Measurements from ENCODE around the gene DNAJC16.

Gene DNAJC16

DNA sequence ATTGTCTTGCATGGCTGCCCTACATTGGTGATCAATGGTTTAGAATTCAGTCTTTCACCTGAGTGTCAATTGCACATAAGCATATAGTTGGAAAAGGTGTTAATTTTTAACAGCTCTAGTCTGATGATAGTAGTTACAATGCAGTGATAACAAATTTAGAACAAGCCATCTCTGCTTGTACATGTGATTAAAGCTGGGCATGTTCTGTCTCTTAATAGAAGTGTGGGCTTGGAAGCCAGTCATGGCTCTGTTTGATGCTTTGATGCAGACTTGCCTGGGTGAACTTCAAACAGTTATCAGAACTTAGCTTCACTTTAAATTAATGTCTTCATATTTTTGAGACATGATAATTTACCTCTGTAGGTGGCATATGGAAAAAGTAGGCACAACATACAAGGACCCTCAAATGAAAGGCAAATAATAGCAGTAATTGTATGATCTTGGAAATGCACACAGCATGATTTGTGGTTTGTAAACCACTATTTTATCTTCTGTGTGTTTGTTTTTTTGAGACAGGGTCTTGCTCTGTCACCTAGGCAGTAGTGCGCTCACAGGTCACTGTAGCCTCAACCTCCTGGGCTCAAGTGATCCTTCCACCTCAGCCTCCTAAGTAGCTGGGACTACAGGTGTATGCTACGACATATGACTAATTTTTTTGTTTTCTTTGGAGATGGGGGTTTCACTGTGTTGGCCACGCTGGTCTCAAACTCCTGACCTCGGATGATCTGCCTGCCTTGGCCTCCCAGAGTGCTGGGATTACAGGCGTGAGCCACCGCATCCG lies 94.4 kb downstream of the DNAJC16 start:
- no peak for DNase-seq (ENCODE audit: low spot score)

DNA sequence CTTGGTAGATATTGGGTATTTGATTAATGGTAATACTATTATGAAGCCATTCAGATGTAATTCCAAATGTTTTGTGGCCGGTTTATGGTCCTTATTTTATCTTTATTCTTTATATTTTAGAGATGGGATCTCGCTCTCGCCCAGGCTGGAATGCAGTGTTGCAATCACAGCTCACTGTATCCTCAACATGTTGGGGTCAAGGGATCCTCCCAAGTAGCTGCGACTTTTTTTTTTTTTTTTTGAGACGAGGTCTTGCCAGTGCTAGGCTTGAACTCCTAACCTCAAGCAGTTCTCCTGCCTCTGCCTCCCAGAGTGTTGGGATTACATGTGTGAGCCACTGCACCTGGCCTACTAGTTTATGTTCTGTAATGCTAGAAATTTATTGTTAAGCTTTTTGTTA lies 95.3 kb downstream of the DNAJC16 start:
- DNase-seq (ENCODE audit: low spot score): no peak

DNA sequence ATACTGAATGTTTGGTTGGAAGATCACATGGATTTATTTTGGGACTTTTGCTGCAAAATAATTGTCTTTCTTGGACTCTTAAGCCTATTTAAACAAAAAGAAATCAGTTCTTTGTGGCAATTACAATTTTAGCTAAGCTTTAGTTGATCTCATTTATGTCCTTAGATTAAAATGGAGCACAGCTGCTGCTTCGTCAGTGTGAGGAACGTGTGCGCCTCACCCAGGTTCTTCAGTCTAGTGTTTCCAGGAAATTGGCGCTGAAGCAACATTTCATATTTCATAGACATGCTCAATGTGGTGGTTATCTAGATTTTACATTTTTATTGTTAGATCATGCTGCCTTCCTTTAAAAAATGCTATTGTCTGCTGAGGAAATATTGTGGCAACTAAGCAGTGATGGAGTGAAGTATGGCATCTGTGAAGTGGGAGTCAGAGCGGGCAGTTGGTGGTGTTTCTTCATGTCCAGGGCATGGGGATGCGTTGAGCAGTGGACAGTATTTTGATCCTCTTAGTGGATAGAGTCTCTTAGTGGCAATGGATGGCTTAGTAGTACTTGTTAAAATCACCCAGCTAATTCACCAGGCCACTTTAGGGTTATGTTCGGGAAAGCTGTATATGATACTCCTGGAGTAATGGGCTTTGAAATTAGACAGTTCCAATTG lies 96.2 kb downstream of the DNAJC16 start:
- no peak for DNase-seq (ENCODE audit: low spot score)

DNA sequence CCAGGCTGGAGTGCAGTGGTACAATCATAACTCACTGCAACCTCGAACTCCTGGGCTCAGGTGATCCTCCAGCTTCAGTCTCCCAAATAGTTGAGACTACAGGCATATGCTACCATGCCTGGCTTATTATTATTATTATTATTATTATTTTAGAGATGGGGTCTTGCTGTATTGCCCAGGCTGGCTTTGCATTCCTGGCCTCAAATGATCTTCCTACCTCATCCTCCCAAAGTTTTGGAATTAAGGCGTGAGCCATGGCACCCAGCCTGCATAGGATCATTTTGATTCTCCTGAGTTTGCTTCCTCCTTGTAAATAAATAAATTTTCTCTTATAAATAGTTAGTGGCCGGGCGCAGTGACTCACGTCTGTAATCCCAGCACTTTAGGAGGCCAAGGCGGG lies 96.8 kb downstream of the DNAJC16 start:
- DNase-seq (ENCODE audit: low spot score): no peak

DNA sequence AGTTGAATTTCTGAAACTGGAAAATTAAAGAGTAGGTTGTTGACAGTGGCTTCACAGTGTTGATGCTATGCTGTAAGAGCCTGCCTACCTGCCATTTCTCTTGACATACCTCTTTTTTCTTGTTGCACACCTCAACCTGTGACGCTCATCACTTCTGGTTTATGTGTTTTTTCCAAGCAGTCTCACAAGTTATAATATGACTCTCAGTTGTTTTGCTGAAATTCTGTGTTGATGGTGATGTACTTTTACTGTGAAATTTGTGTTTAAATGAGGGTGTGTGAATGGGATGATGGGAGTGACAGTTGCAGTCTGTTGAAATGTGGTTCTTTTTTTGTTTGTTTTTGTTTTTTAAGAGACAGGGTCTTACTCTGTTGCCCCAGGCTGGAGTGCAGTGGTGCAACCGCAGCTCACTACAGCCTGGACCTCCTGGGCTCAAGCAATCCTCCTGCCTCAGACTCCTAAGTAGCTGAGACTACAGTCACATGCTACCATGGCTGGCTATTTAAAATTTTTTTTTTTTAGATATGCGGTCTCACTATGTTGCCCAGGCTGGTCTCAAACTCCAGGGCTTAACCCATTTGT lies 97.6 kb downstream of the DNAJC16 start:
- DNase-seq (ENCODE audit: low spot score): no peak

DNA sequence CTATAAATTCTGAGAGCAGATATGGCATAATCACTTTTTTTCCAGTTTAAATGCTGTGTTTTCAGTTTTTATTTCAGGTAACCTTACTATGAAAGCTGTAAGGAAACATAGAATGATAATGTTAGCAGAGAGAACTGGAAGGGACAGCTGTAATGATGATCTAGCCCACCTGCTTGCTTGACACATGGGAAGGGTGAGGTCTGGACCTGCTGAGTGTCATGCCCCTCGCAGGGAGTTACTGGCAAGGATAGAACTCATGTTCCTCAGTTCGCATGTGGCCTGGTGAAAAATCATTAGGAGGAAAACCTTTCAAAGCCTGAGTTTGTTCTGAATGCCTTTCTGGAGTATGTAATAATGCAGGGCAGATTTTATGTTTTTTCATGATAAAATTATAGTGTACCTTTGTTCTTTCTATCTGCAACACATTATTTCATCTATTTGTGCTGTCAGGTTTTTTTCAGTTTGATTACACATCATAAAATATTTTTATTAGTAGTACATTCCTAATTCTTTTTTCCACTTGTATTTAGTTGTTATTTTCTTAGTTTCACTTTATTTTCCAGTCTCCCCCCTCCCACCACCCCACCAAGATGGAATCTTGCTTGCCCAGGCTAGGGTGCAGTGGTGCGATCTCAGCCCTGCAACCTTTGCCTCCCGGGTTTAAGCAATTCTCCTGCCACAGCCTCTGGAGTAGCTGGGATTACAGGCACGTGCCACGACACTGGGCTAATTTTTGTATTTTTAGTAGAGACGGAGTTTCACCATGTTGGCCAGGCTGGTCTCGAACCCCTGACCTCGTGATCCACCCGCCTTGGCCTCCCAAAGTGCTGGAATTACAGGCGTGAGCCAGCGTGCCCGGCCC lies 98.6 kb downstream of the DNAJC16 start:
- DNase-seq (ENCODE audit: low spot score): no peak

Measured in COLO829 (cell line).